SK-N-MC (cell line): Measurements from ENCODE around the gene LGALSL.
A peak's percentile ranks its signal among the peaks of the same experiment; 100 is the strongest.

ENCODE experiments used
- DNase-seq: peaks from one replicate; pipeline ENCODE4 v3.0.0-alpha.2; 2011; ENCODE audit warnings: low read depth, low spot score
- H3K27ac ChIP-seq: fragments of 200-600 bp; sonication (generic); 2 replicates; pipeline ENCODE4 v1.5.1; 2016; ENCODE audit warnings: mixed run types
- H3K36me3 ChIP-seq: fragments of 200-600 bp; sonication (generic); 2 replicates; pipeline ENCODE4 v1.6.1; 2017; ENCODE audit warnings: antibody characterized with exemption, low read length, mixed read lengths; ENCODE audit not compliant: insufficient read depth
- H3K4me3 ChIP-seq: fragments of 200-600 bp; sonication (generic); 2 replicates; pipeline ENCODE4 v1.5.1; 2016
- H3K9ac ChIP-seq: fragments of 200-600 bp; sonication (generic); 2 replicates; pipeline ENCODE4 v1.8.0; 2017; ENCODE audit warnings: mixed run types, mixed read lengths; ENCODE audit not compliant: insufficient read length
- H3K9me3 ChIP-seq: fragments of 200-600 bp; sonication (generic); 2 replicates; pipeline ENCODE4 v1.6.1; 2017; ENCODE audit warnings: low read depth, mild to moderate bottlenecking, antibody characterized with exemption, low read length, moderate library complexity, mixed read lengths
- EZH2 ChIP-seq: fragments of 200-600 bp; sonication (generic); IDR thresholded peaks from one replicate; pipeline ENCODE4 v1.6.1; 2017; ENCODE audit warnings: antibody characterized with exemption
- FOXP2 ChIP-seq: optimal IDR thresholded peaks from 2 replicates; pipeline ENCODE3; 2011; ENCODE audit warnings: mild to moderate bottlenecking, moderate library complexity; ENCODE audit not compliant: insufficient read depth; ENCODE audit errors: extremely low read length, control extremely low read depth
- POLR2AphosphoS5 ChIP-seq: IDR thresholded peaks from 2 replicates; pipeline ENCODE4 v1.6.1; 2012; ENCODE audit warnings: mild to moderate bottlenecking, low read depth, low read length, borderline replicate concordance

Gene LGALSL

DNA sequence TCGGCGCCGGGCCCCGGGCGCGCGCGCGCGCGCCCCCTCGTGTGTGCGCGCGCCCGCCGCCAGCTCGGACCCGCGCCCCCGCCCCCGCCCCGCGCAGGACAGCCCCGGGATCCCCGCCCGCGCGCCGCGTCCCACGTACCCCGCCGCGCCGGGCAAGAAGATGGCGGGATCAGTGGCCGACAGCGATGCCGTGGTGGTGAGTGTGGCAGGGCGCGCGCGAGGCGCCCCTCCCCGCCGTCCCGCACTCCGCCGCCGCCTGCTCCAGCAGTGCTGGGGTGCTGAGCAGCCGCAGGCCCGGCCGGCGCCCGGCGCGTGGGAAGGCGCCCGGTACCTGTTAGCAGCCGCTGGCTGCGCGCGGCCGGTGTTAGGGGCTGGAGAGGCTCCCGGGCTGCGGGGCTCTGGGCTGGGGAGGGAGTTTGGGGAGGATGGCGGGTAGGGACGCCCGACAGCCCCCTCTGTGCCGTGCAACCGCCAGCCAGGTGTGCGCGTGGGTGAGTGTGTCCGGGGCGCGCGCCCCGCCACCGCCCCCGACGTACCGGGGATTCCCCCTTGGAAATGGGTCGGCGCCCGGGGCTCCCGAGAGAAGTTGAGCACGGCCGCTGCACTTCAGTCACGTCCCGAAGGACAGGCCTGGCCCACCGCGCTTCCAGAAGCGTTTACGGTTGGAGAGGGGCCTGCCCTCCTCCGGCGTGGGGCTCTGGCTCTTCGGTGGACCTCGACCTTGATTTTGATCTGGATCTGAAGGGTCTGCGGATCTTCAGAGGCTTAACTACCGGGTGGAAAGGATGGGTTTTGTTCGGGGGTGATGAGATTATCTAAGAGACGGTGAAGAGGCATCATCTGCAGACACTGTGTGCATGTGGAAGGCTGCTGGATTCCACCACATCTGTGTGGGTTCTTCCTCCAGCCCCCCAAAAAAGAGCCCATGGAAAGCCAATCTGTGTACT lies 697 bp downstream of the LGALSL start:
- H3K27ac ChIP-seq = no peak overlapping the region
- DNase-seq = no peak
- no peaks in the 10 kb centered on the region for H3K9me3 ChIP-seq
- TF ChIP-seq FOXP2 = no peak
- TF ChIP-seq POLR2AphosphoS5 = no peak
- TF ChIP-seq EZH2 = no peak
- H3K36me3 ChIP-seq = peaks cover 34% of the 10 kb centered on the region
- peak overlapping the region; percentile 83 for H3K4me3 ChIP-seq
- peak overlapping the region; percentile 69 for H3K9ac ChIP-seq

GRCh38 chr2:64455545-64455944 lies 1.6 kb downstream of the LGALSL start:
- Histone ChIP-seq H3K9me3 (no peaks in the 10 kb centered on the region), H3K4me3 (peak overlapping the region; percentile 83), H3K27ac (no peak overlapping the region), H3K36me3 (peaks cover 34% of the 10 kb centered on the region), H3K9ac (no peak overlapping the region)
- no peak for TF ChIP-seq POLR2AphosphoS5
- no peak for TF ChIP-seq EZH2
- no peak for TF ChIP-seq FOXP2
- DNase-seq = no peak

GRCh38 chr2:64456293-64456692 lies 2.3 kb downstream of the LGALSL start:
- TF ChIP-seq EZH2 (no peak), POLR2AphosphoS5 (no peak)
- Histone ChIP-seq H3K9me3 (no peaks in the 10 kb centered on the region), H3K27ac (no peak overlapping the region), H3K4me3 (no peak overlapping the region), H3K36me3 (peaks cover 34% of the 10 kb centered on the region), H3K9ac (no peak overlapping the region)
- DNase-seq = no peak

GRCh38 chr2:64457524-64457923 lies 3.6 kb downstream of the LGALSL start:
- DNase-seq = no peak
- H3K36me3 ChIP-seq = peaks cover 34% of the 10 kb centered on the region
- TF ChIP-seq POLR2AphosphoS5 (no peak), EZH2 (no peak)
- H3K27ac ChIP-seq = no peak overlapping the region
- no peak overlapping the region for H3K9ac ChIP-seq
- H3K4me3 ChIP-seq = no peak overlapping the region
- no peaks in the 10 kb centered on the region for H3K9me3 ChIP-seq

GRCh38 chr2:64459575-64459974 lies 5.6 kb downstream of the LGALSL start:
- Histone ChIP-seq H3K27ac (no peak overlapping the region), H3K9ac (no peak overlapping the region), H3K9me3 (no peaks in the 10 kb centered on the region), H3K36me3 (peaks cover 34% of the 10 kb centered on the region), H3K4me3 (no peak overlapping the region)
- DNase-seq = no peak
- no peak for TF ChIP-seq POLR2AphosphoS5

DNA sequence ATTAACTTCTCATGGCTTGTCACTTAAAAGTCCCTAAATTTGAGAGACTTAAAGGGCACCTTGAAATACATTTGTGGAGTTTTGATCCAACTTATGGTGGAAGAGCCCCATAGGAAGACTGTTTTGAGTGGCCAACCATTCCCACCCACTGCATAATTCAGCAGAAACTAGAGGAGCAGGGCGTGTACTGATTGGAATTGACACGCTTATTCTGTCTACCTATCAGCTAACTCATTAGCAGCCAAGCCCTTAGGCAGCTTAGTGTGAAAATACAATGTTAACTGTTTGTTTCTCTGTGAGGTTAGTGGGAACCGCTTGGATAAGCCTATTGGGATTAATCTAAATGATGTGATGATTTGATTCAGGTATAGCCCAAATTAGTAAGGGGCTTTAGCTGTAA lies 6.4 kb downstream of the LGALSL start:
- peak overlapping the region; percentile 88; the same call in 1 of the 2 replicates for H3K27ac ChIP-seq
- no peak overlapping the region for H3K9ac ChIP-seq
- no peaks in the 10 kb centered on the region for H3K9me3 ChIP-seq
- H3K36me3 ChIP-seq = peaks cover 34% of the 10 kb centered on the region
- DNase-seq = no peak
- no peak overlapping the region for H3K4me3 ChIP-seq
- TF ChIP-seq FOXP2 = no peak
- no peak for TF ChIP-seq POLR2AphosphoS5
- TF ChIP-seq EZH2 = no peak

GRCh38 chr2:64461271-64462058 lies 7.5 kb downstream of the LGALSL start:
- no peaks in the 10 kb centered on the region for H3K9me3 ChIP-seq
- peaks cover 27% of the 10 kb centered on the region for H3K36me3 ChIP-seq
- TF ChIP-seq POLR2AphosphoS5 (no peak; the same call in 1 of the 2 replicates), FOXP2 (no peak), EZH2 (no peak)
- H3K27ac ChIP-seq = peak overlapping the region; percentile 88
- peak overlapping the region; percentile 38 for H3K9ac ChIP-seq
- H3K4me3 ChIP-seq = peak overlapping the region; percentile 54
- peak; percentile 51 for DNase-seq

GRCh38 chr2:64462171-64462570 lies 8.2 kb downstream of the LGALSL start:
- Histone ChIP-seq H3K36me3 (peaks cover 22% of the 10 kb centered on the region), H3K27ac (peak overlapping the region; percentile 88), H3K9me3 (no peaks in the 10 kb centered on the region), H3K4me3 (peak overlapping the region; percentile 54), H3K9ac (no peak overlapping the region)
- no peak for DNase-seq
- TF ChIP-seq FOXP2 = no peak
- no peak for TF ChIP-seq EZH2
- TF ChIP-seq POLR2AphosphoS5 = no peak
